HepG2 (cell line): ENCODE results near the gene NGRN. TPM values are rescaled to one million over a fixed set of nuclear protein-coding genes. Genes with fewer than 3 reads are reported as not detected.
A peak's percentile ranks its signal among the peaks of the same experiment; 100 is the strongest.

Experiments used
- AGO1 ChIP-seq: fragments of 200-400 bp; formaldehyde crosslinking; IDR thresholded peaks from 2 replicates; pipeline ENCODE4 v1.6.1; 2017; ENCODE audit warnings: mild to moderate bottlenecking, low read depth, low read length, moderate library complexity; ENCODE audit not compliant: poor library complexity, severe bottlenecking
- CHD2 ChIP-seq: IDR thresholded peaks from 2 replicates; pipeline ENCODE4 v1.6.1; 2011; ENCODE audit warnings: low read depth, low read length, improper control_type of control experiment
- FOXK2 ChIP-seq: fragments of 450-650 bp; IDR thresholded peaks from 2 replicates; pipeline ENCODE4 v1.6.1; 2016
- GLMP ChIP-seq: sonication (generic); formaldehyde crosslinking; IDR thresholded peaks from 2 replicates; pipeline ENCODE4 v1.9.0; 2021; ENCODE audit warnings: missing genetic modification reagents, mild to moderate bottlenecking, borderline replicate concordance
- SCMH1 ChIP-seq: sonication (generic); formaldehyde crosslinking; IDR thresholded peaks from 2 replicates; pipeline ENCODE4 v1.9.0; 2021; ENCODE audit warnings: missing genetic modification reagents, mild to moderate bottlenecking, borderline replicate concordance
- ZNF570 ChIP-seq: sonication (generic); formaldehyde crosslinking; IDR thresholded peaks from 2 replicates; pipeline ENCODE4 v1.4.0; 2020; ENCODE audit warnings: mild to moderate bottlenecking, missing genetic modification reagents, borderline replicate concordance
- ZNF746 ChIP-seq: sonication (generic); formaldehyde crosslinking; IDR thresholded peaks from 2 replicates; pipeline ENCODE4 v1.8.0; 2022; ENCODE audit warnings: mild to moderate bottlenecking, missing genetic modification reagents
- ZNF781 ChIP-seq: sonication (generic); formaldehyde crosslinking; IDR thresholded peaks from 2 replicates; pipeline ENCODE4 v1.5.1; 2020; ENCODE audit warnings: borderline replicate concordance, mild to moderate bottlenecking, missing genetic modification reagents; ENCODE audit errors: not compliant biosample characterization
- ZNF83 ChIP-seq: sonication (generic); formaldehyde crosslinking; IDR thresholded peaks from 2 replicates; pipeline ENCODE4 v1.4.0; 2020; ENCODE audit warnings: missing genetic modification reagents, mild to moderate bottlenecking, borderline replicate concordance
- ZSCAN25 ChIP-seq: sonication (generic); formaldehyde crosslinking; IDR thresholded peaks from 2 replicates; pipeline ENCODE4 v1.8.0; 2022; ENCODE audit warnings: mild to moderate bottlenecking, missing genetic modification reagents
- polyA plus RNA-seq, 8 experiments: library from polyadenylated mRNA; depleted of rRNA in 3 of 8; stranded (reverse) in 7 of 8; unstranded in 1 of 8; fragments of >200 nt; fragmentation: Illumina TruSeq in 4 of 8; extraction: Trizol in 4 of 8; gene quantifications; 2 replicates each; pipeline versions ENCODE4 v1.2.1 to v1.2.3, GENCODE V29; 2011 to 2016; ENCODE audit warnings: low read depth in 4 of 8, missing spikeins in 1 of 8, mixed read lengths in 1 of 8; ENCODE audit not compliant: insufficient read depth in 1 of 8
- total RNA-seq, 5 experiments: library from RNA; depleted of rRNA; stranded (reverse); fragments of >200 nt; fragmentation: Illumina TruSeq; extraction: Trizol; gene quantifications; 2 replicates each; pipeline ENCODE4 v1.2.3, GENCODE V29; 2016; ENCODE audit warnings: low read depth in 1 of 5
- TF ChIP-seq, protein P1 (sequence below), 2 experiments: IDR thresholded peaks; 2 replicates each; pipeline ENCODE4 v1.6.1; 2011 to 2012; ENCODE audit warnings: low read length in 2 of 2, borderline replicate concordance in 1 of 2, low read depth in 1 of 2, mild to moderate bottlenecking in 1 of 2, moderate library complexity in 1 of 2
- TF ChIP-seq, protein P2 (sequence below): sonication (generic); formaldehyde crosslinking; IDR thresholded peaks from 2 replicates; pipeline ENCODE4 v1.4.0; 2020; ENCODE audit warnings: low read depth, missing genetic modification reagents

The NGRN gene
- total and polyA plus RNA-seq, 2 of the 13 experiments (the other 11 are each of a cell fraction or from before 2014, with no cell fraction given) = 39.8 to 63.7 TPM

GRCh38 chr15:90320062-90320884, 54.8 kb downstream of the NGRN start (continued):
- TF ChIP-seq, protein P1, sequence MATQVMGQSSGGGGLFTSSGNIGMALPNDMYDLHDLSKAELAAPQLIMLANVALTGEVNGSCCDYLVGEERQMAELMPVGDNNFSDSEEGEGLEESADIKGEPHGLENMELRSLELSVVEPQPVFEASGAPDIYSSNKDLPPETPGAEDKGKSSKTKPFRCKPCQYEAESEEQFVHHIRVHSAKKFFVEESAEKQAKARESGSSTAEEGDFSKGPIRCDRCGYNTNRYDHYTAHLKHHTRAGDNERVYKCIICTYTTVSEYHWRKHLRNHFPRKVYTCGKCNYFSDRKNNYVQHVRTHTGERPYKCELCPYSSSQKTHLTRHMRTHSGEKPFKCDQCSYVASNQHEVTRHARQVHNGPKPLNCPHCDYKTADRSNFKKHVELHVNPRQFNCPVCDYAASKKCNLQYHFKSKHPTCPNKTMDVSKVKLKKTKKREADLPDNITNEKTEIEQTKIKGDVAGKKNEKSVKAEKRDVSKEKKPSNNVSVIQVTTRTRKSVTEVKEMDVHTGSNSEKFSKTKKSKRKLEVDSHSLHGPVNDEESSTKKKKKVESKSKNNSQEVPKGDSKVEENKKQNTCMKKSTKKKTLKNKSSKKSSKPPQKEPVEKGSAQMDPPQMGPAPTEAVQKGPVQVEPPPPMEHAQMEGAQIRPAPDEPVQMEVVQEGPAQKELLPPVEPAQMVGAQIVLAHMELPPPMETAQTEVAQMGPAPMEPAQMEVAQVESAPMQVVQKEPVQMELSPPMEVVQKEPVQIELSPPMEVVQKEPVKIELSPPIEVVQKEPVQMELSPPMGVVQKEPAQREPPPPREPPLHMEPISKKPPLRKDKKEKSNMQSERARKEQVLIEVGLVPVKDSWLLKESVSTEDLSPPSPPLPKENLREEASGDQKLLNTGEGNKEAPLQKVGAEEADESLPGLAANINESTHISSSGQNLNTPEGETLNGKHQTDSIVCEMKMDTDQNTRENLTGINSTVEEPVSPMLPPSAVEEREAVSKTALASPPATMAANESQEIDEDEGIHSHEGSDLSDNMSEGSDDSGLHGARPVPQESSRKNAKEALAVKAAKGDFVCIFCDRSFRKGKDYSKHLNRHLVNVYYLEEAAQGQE (IDR thresholded peaks at IDR 0.05; ENCODE audit: borderline replicate concordance in 1 of 2, low read depth in 1 of 2, low read length in 2 of 2) = no peak
- no peak for TF ChIP-seq ZNF781 (CRISPR knock-in tag)
- TF ChIP-seq ZNF570 (CRISPR knock-in tag) = no peak
- TF ChIP-seq SCMH1 (CRISPR knock-in tag) = no peak
- TF ChIP-seq, protein P2, sequence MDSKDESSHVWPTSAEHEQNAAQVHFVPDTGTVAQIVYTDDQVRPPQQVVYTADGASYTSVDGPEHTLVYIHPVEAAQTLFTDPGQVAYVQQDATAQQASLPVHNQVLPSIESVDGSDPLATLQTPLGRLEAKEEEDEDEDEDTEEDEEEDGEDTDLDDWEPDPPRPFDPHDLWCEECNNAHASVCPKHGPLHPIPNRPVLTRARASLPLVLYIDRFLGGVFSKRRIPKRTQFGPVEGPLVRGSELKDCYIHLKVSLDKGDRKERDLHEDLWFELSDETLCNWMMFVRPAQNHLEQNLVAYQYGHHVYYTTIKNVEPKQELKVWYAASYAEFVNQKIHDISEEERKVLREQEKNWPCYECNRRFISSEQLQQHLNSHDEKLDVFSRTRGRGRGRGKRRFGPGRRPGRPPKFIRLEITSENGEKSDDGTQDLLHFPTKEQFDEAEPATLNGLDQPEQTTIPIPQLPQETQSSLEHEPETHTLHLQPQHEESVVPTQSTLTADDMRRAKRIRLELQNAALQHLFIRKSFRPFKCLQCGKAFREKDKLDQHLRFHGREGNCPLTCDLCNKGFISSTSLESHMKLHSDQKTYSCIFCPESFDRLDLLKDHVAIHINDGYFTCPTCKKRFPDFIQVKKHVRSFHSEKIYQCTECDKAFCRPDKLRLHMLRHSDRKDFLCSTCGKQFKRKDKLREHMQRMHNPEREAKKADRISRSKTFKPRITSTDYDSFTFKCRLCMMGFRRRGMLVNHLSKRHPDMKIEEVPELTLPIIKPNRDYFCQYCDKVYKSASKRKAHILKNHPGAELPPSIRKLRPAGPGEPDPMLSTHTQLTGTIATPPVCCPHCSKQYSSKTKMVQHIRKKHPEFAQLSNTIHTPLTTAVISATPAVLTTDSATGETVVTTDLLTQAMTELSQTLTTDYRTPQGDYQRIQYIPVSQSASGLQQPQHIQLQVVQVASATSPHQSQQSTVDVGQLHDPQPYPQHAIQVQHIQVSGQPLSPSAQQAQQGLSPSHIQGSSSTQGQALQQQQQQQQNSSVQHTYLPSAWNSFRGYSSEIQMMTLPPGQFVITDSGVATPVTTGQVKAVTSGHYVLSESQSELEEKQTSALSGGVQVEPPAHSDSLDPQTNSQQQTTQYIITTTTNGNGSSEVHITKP = 0 out of 2 replicates have a peak, but pooled peaks have one; percentile 42
- TF ChIP-seq ZNF83 (CRISPR knock-in tag) = no peak; the same call in 1 of the 2 replicates
- TF ChIP-seq ZSCAN25 = peak; percentile 45; the same call in 1 of the 2 replicates
- TF ChIP-seq ZNF746 (CRISPR knock-in tag) = no peak
- TF ChIP-seq CHD2 = no peak
- TF ChIP-seq GLMP (CRISPR knock-in tag) = no peak
- no peak for TF ChIP-seq AGO1
- no peak for TF ChIP-seq FOXK2
